ENCODE data around the gene FAM83E. TPM values are rescaled to one million over a fixed set of nuclear protein-coding genes. Genes with fewer than 3 reads are reported as not detected.

The FAM83E gene
- total and polyA plus RNA-seq, 2 of the 8 experiments (the other 6 are each of a cell fraction or from before 2014, with no cell fraction given), result 1.8 to 5.3 TPM

DNA sequence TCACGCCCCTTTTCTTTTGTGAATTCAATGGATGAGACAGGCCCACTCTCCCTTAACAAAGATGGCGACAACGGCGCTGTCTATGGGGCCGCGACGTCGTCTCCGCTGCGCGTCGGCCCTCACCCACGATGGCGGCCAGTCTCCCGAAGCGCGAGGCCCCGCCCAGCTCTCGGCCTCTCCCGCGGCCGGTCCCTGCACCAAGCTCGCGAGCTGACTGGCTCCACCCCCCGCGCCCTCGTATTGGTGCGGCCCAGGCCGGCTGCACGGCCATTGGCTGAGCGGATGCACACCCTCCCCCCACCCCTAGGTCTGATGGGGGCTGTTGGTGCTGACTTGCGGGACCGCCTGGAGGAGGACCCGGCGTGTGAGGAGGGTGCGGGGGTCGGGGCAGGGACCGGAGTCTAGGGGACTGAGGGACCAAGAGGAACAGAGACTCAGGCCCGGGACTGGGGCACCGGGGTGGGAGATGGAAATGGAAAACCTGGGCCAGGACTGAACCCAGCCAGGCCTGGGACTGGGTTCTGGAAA is 9.3 kb upstream of the FAM83E start:
- FAIRE-seq, result peak; percentile 83
- peak overlapping the region; percentile 93 for H3K18ac ChIP-seq (ENCODE audit: extremely low read depth, low read length)
- peaks cover 0 to 15% of the 10 kb centered on the region in 2 experiments; a peak in 3 of 4 replicates for H3K79me2 ChIP-seq (ENCODE audit: control insufficient read depth in 1 of 2, insufficient read depth in 2 of 2, low read length in 2 of 2)
- H3K4me3 ChIP-seq (ENCODE audit: extremely low read depth in 1 of 4, insufficient read depth in 2 of 4, low read depth in 3 of 4, low read length in 4 of 4), result peak overlapping the region; percentile 53 to 87 (median 80)
- H2BK15ac ChIP-seq (ENCODE audit: low read length), result no peak overlapping the region
- ChIA-PET POLR2A (ENCODE audit: partially characterized antibody) (interaction anchor here (0.6 to 30.9 kb wide), 5 partner anchors 1 to 222 kb away, joined by 3 to 788 read pairs (median 4); partner anchors contain the start of genes CA11, DBP, FAM83E and RPL18), CTCF (ENCODE audit: partially characterized antibody) (interaction anchor here (0.9 kb wide), 1 partner anchor 10 kb away, joined by 3 read pairs; no protein-coding TSS in a partner anchor)
- H3K4ac ChIP-seq (replicated peaks; ENCODE audit: insufficient read length, low read depth, low read length), result peak overlapping the region; percentile 80
- H2AK5ac ChIP-seq (ENCODE audit: low read depth, low read length), result peak overlapping the region; percentile 11; the same call in 1 of the 2 replicates
- peak overlapping the region; percentile 75 to 82 for H3K4me2 ChIP-seq (ENCODE audit: insufficient read depth in 1 of 2, low read depth in 2 of 2, low read length in 2 of 2)
- H3K4me1 ChIP-seq (replicated peaks in 1 of 4; ENCODE audit: control insufficient read depth in 3 of 4, insufficient read depth in 4 of 4, low read length in 3 of 4), result peaks cover 3 to 13% (median 6%) of the 10 kb centered on the region in 4 experiments; a peak in 6 of 7 replicates
- H3K9ac ChIP-seq (replicated peaks in 1 of 4; ENCODE audit: extremely low read depth in 1 of 4, low read depth in 3 of 4, low read length in 3 of 4), result peak overlapping the region; percentile 62 to 70 (median 64); a peak in 6 of 7 replicates
- H2AFZ ChIP-seq (ENCODE audit: low read length), result no peak overlapping the region
- H4K91ac ChIP-seq (replicated peaks; ENCODE audit: insufficient read length, low read length), result peak overlapping the region; percentile 59
- 1% methylated on average over 31 of the region's 40 CpGs; no CpG with 5 or more reads in 1 of the 2 experiments for WGBS, 2 experiments (ENCODE audit: extremely low coverage in 1 of 2, insufficient coverage in 1 of 2, insufficient read length in 1 of 2, insufficient replicate concordance in 2 of 2, low coverage in 1 of 2, low lambda C conversion rate in 2 of 2, missing lambda C conversion rate in 1 of 2)
- no peaks in the 10 kb centered on the region for H3K9me3 ChIP-seq (ENCODE audit: insufficient read depth in 2 of 2, low read depth in 1 of 2, low read length in 1 of 2)
- no peak overlapping the region for H3K14ac ChIP-seq (ENCODE audit: insufficient read length)
- peaks cover 2 to 5% of the 10 kb centered on the region in 2 experiments for H4K20me1 ChIP-seq (replicated peaks in 1 of 2; ENCODE audit: control insufficient read depth in 1 of 2, insufficient read depth in 2 of 2, low read length in 2 of 2)
- H4K5ac ChIP-seq (ENCODE audit: insufficient read length, low read depth, low read length), result peak overlapping the region; percentile 69
- peaks cover 15% of the 10 kb centered on the region for H3K23me2 ChIP-seq (ENCODE audit: low read depth, low read length)
- H3K23ac ChIP-seq (ENCODE audit: insufficient read length), result no peak overlapping the region
- peak overlapping the region; percentile 47; the same call in 1 of the 2 replicates for H3K27ac ChIP-seq (ENCODE audit: low read depth, low read length)
- 0 out of 2 replicates have a peak overlapping the region, but pooled peaks have one; percentile 53 for H2BK12ac ChIP-seq (ENCODE audit: low read depth, low read length)
- peak overlapping the region; percentile 81; the same call in 1 of the 2 replicates for H4K8ac ChIP-seq (ENCODE audit: extremely low read depth, insufficient read depth, low read length)
- H3K27me3 ChIP-seq (replicated peaks in 1 of 4; ENCODE audit: control insufficient read depth in 3 of 4, extremely low read depth in 1 of 4, insufficient read depth in 3 of 4, low read length in 3 of 4), result no peaks in the 10 kb centered on the region
- H2BK5ac ChIP-seq (ENCODE audit: low read depth, low read length), result peak overlapping the region; percentile 90
- H3K56ac ChIP-seq (replicated peaks; ENCODE audit: insufficient read length, low read depth, low read length), result peak overlapping the region; percentile 92
- H3K79me1 ChIP-seq (ENCODE audit: low read depth, low read length), result no peaks in the 10 kb centered on the region; the same call in 1 of the 2 replicates
- DNase-seq (ENCODE audit: low read depth in 1 of 2, low spot score in 2 of 2), result peak; percentile 91 to 95
- peaks cover 0 to 11% (median 1%) of the 10 kb centered on the region in 4 experiments; a peak in 1 of 8 replicates for H3K36me3 ChIP-seq (ENCODE audit: control insufficient read depth in 2 of 4, insufficient read depth in 4 of 4, low read length in 3 of 4)
- no peak overlapping the region for H2BK120ac ChIP-seq (replicated peaks; ENCODE audit: low read depth, low read length)
- H2BK20ac ChIP-seq (ENCODE audit: low read length), result no peak overlapping the region
- no peak for TF ChIP-seq CHD1 (IDR thresholded peaks at IDR 0.05; ENCODE audit: low read depth, low read length)
- no peak for TF ChIP-seq POU5F1 (IDR thresholded peaks at IDR 0.05; ENCODE audit: low read depth, low read length)
- no peak for TF ChIP-seq RBBP5 (IDR thresholded peaks at IDR 0.05; ENCODE audit: borderline replicate concordance, low read depth, low read length)
- TF ChIP-seq BRCA1 (IDR thresholded peaks at IDR 0.05; ENCODE audit: low read depth, low read length), result peak; percentile 44; the same call in 1 of the 2 replicates
- peak; percentile 100 for TF ChIP-seq YY1 (IDR thresholded peaks at IDR 0.05; ENCODE audit: low read depth, low read length)
- 0 out of 2 replicates have a peak, but pooled peaks have one; percentile 76 for TF ChIP-seq SP4 (IDR thresholded peaks at IDR 0.05; ENCODE audit: low read length)
- TF ChIP-seq CREB1 (IDR thresholded peaks at IDR 0.05), result peak; percentile 95
- TF ChIP-seq JUND (IDR thresholded peaks at IDR 0.05; ENCODE audit: low read length), result no peak
- TF ChIP-seq EP300 (IDR thresholded peaks at IDR 0.05; ENCODE audit: borderline replicate concordance in 1 of 2, low read depth in 2 of 2, low read length in 2 of 2), result peak in 1 of 2 experiments; percentile 74; a peak in 1 of 3 replicates
- TF ChIP-seq TAF7 (optimal IDR thresholded peaks at IDR 0.05; ENCODE audit: borderline replicate concordance, low read depth, low read length), result peak; percentile 65
- TF ChIP-seq, protein P1, sequence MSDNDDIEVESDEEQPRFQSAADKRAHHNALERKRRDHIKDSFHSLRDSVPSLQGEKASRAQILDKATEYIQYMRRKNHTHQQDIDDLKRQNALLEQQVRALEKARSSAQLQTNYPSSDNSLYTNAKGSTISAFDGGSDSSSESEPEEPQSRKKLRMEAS (IDR thresholded peaks at IDR 0.05), result peak; percentile 51
- TF ChIP-seq SP2 (IDR thresholded peaks at IDR 0.05; ENCODE audit: low read length), result peak; percentile 6; the same call in 1 of the 2 replicates
